ENCODE results near the gene TSEN34.

- TF ChIP-seq POLR2AphosphoS5 (IDR thresholded peaks at IDR 0.05) (no peak), CTCF (IDR thresholded peaks at IDR 0.05) (no peak), POLR2A (IDR thresholded peaks at IDR 0.05; ENCODE audit: low read depth) (no peak), EP300 (IDR thresholded peaks at IDR 0.05) (no peak)
These were observed 32.2 kb upstream of the TSEN34 start for GRCh38 chr19:54158812-54159351.
